Thoracic aorta (tissue), 2 donors: ENCODE measurements around the gene C14orf93. TPM values are rescaled to one million over a fixed set of nuclear protein-coding genes. Genes with fewer than 3 reads are reported as not detected.

Experiments
- ATAC-seq: fragments of 150-250 bp; one replicate; pipeline ENCODE4 v1.8.0; 2017; ENCODE audit warnings: low read depth; ENCODE audit not compliant: insufficient number of reproducible peaks, low FRiP score
- DNase-seq: peaks from one replicate; pipeline ENCODE4 v3.0.0-alpha.2; 2020; ENCODE audit warnings: low spot score
- H3K27ac ChIP-seq, 2 donors: fragments of 200-600 bp; sonication (generic); 1 replicate in 1 of 2; 2 replicates in 1 of 2; pipeline ENCODE4 v1.5.1; 2016; ENCODE audit warnings: mild to moderate bottlenecking in 2 of 2, moderate library complexity in 2 of 2
- H3K27me3 ChIP-seq: fragments of 200-600 bp; sonication (generic); replicated peaks from 2 replicates; pipeline ENCODE4 v1.6.0; 2016; ENCODE audit warnings: mild to moderate bottlenecking; ENCODE audit not compliant: insufficient read depth
- H3K36me3 ChIP-seq: fragments of 200-600 bp; sonication (generic); one replicate; pipeline ENCODE4 v1.5.1; 2016
- H3K4me1 ChIP-seq, 2 donors: fragments of 200-600 bp; sonication (generic); 1 replicate in 1 of 2; 2 replicates in 1 of 2; pipeline versions ENCODE4 v1.5.1 to v1.6.0; 2016; ENCODE audit warnings: low read depth in 2 of 2, mild to moderate bottlenecking in 1 of 2; ENCODE audit not compliant: control insufficient read depth in 1 of 2
- H3K4me3 ChIP-seq: fragments of 200-600 bp; sonication (generic); 2 replicates; pipeline ENCODE4 v1.5.1; 2016; ENCODE audit warnings: mild to moderate bottlenecking
- H3K9me3 ChIP-seq: fragments of 200-600 bp; sonication (generic); 2 replicates; pipeline ENCODE4 v1.5.1; 2016
- CTCF ChIP-seq: fragments of 200-600 bp; sonication (generic); IDR thresholded peaks from one replicate; pipeline ENCODE4 v1.5.1; 2019; ENCODE audit warnings: antibody characterized with exemption
- total RNA-seq, 2 donors: library from RNA; depleted of rRNA; stranded (reverse); fragments of >200 nt; gene quantifications; one replicate each; pipeline versions ENCODE4 v1.1.0 to v1.2.3, GENCODE V29; 2016

Gene C14orf93
- total RNA-seq = 10 to 100 TPM in 1 of 2 donors, 1 to 10 TPM in 1; 9.3 to 19.7 TPM

GRCh38 chr14:23009939-23010726 lies at the start of gene C14orf93:
C14orf93 (minus strand) TSS chr14:23010143; CDS start chr14:22999023, 11,120 bp downstream.
- Histone ChIP-seq H3K4me1 (peaks cover 8 to 22% of the 10 kb centered on the region in 2 donors), H3K9me3 (no peaks in the 10 kb centered on the region), H3K27ac (peak within 1 kb of the TSS; percentile 73 to 76), H3K4me3 (peak within 1 kb of the TSS; percentile 73), H3K27me3 (no peaks in the 10 kb centered on the region), H3K36me3 (no peaks in the 10 kb centered on the region)
- DNase-seq (no peak), ATAC-seq (peak; percentile 5)
- no peak for TF ChIP-seq CTCF

DNA sequence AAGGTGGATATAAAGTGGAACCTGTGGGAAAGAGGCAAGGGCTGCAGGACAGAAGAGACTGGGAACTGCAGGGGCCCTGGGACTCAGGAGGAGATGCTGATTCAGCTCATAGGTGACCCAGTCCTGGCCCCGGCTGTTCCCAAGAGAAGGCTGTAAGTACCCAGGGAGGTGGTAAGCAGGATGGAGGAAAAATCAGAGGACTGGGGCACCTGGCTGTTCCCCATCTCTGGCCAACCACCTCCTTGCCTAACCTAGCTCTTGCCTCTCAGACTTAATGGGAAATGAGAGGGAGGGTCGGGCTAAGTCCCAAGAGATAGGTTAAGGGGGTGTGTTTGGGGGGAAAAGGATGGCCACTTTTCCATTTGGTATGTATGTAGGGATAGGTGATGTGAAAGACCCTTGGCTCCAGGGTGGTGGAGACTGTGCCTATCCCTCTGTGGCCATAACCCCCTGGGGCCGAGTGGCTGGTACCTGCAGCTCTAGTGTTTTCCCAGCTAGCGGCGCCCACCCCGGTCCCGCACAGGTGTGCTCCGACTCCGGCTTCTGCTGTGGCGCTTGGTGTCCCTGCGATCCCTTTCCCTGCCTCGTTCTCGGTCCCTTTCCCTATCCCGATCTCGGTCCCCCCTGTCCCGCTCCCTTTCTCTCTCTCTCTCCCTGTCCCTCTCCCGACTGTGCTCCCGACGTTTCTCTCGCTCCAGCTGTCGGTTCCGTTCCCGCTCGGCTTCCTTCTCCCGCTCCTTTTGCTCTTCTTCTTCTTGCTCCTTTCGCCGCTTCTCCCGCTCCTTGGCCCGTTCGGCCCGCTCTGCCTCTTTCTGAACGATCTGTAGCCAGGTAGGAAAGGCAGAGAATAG lies 48.9 kb upstream of the C14orf93 start:
- ATAC-seq (no peak), DNase-seq (no peak)
- Histone ChIP-seq H3K4me1 (peaks cover 13 to 19% of the 10 kb centered on the region in 2 donors), H3K27me3 (no peaks in the 10 kb centered on the region), H3K27ac (no peak overlapping the region), H3K36me3 (peaks cover 36% of the 10 kb centered on the region), H3K4me3 (no peak overlapping the region), H3K9me3 (no peaks in the 10 kb centered on the region)
- TF ChIP-seq CTCF = no peak

DNA sequence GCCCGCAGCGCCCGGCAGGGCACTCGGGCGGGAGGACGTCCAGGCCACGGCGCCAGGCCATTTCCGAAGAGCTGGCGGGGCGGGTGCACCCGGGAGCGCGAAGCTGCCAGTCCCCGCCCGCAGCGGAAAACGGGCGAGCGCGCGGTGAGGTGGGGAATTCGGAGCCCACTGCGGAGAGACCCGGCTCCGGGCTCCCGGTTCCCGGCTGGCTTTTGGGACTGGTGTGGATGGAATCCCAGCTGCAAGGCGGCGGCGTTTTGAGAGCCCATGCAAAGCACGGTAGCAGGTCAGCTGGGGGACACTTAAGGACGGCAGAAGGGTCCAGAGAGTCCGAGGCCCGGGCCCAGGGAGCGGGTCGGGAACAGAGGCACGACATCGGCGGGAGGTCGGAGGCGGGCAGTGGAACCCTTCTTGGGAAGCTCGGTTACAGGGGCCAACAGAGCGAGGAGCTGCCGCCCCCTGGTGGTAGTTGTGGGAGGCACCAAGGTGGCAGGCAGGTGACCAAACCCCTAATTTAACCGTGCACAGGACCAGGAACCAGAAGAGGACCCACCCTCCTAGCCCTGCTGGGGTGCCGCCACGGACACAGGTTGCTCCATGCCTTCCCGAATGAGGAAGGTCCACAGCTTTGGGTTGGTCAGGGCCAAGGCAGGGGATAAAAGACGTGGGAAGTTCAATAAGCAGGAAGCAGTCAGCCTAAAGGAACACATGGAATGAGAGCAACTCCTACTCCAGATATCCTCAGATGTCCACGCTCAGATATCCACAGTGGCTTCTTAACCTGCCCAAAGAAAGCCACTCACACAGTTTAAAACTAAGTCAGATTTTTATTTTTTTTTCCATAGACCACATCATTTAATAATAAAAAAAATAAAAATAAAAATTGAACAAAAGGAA lies 48.1 kb upstream of the C14orf93 start:
- Histone ChIP-seq H3K27ac (peak overlapping the region; percentile 38 to 52), H3K9me3 (no peaks in the 10 kb centered on the region), H3K27me3 (no peaks in the 10 kb centered on the region), H3K4me3 (peak overlapping the region; percentile 87), H3K36me3 (peaks cover 29% of the 10 kb centered on the region), H3K4me1 (peaks cover 13 to 19% of the 10 kb centered on the region in 2 donors)
- peak; percentile 92 for TF ChIP-seq CTCF
- ATAC-seq (peak; percentile 61), DNase-seq (peak; percentile 44)

GRCh38 chr14:23056956-23057756 lies 47.2 kb upstream of the C14orf93 start, which contains the start of gene CDH24:
CDH24 (minus strand) TSS chr14:23057520; CDS start chr14:23055733, 1,787 bp downstream.
- H3K4me1 ChIP-seq = peaks cover 9 to 16% of the 10 kb centered on the region in 2 donors
- no peak for TF ChIP-seq CTCF
- DNase-seq = no peak
- ATAC-seq = peak; percentile 26
- H3K4me3 ChIP-seq = peak within 1 kb of the TSS; percentile 87
- no peaks in the 10 kb centered on the region for H3K9me3 ChIP-seq
- H3K27me3 ChIP-seq = no peaks in the 10 kb centered on the region
- peak within 1 kb of the TSS; percentile 38 to 52 for H3K27ac ChIP-seq
- H3K36me3 ChIP-seq = peaks cover 20% of the 10 kb centered on the region
